Sigmoid colon (tissue), 7 donors: Measurements from ENCODE around the gene CA6. TPM values are rescaled to one million over a fixed set of nuclear protein-coding genes. Genes with fewer than 3 reads are reported as not detected.

Experiments
- DNase-seq: peaks from one replicate; pipeline ENCODE4 v3.0.0-alpha.2; 2019
- H3K27ac ChIP-seq, 4 donors: fragments of 200-600 bp; sonication (generic); one replicate each; pipeline ENCODE4 v1.5.1; 2016 to 2019; ENCODE audit warnings: mild to moderate bottlenecking in 1 of 4
- H3K27me3 ChIP-seq, 3 donors: fragments of 200-600 bp; sonication (generic); one replicate each; pipeline ENCODE4 v1.5.1; 2019; ENCODE audit warnings: mild to moderate bottlenecking in 1 of 3
- H3K36me3 ChIP-seq, 4 donors: fragments of 200-600 bp; sonication (generic); one replicate each; pipeline ENCODE4 v1.5.1; 2016 to 2019
- H3K4me1 ChIP-seq, 4 donors: fragments of 200-600 bp; sonication (generic); one replicate each; pipeline ENCODE4 v1.5.1; 2017 to 2019
- H3K4me3 ChIP-seq, 4 donors: fragments of 200-600 bp; sonication (generic); one replicate each; pipeline ENCODE4 v1.5.1; 2017 to 2019; ENCODE audit warnings: mild to moderate bottlenecking in 2 of 4, moderate library complexity in 1 of 4
- H3K9me3 ChIP-seq, 4 donors: fragments of 200-600 bp in 3 of 4; sonication (generic) in 3 of 4; one replicate each; pipeline versions ENCODE4 v1.5.1 to v1.6.1; 2013 to 2019
- CTCF ChIP-seq, 4 experiments: fragments of 450-650 bp in 3 of 4; fragments of 200-600 bp in 1 of 4; IDR thresholded peaks; one replicate each; pipeline ENCODE4 v1.5.1; 2016 to 2019; ENCODE audit warnings: antibody characterized with exemption in 4 of 4, mild to moderate bottlenecking in 3 of 4, moderate library complexity in 2 of 4
- EP300 ChIP-seq, 4 donors: sonication (generic); formaldehyde crosslinking; IDR thresholded peaks; one replicate each; pipeline ENCODE4 v1.6.1; 2017; ENCODE audit warnings: antibody characterized with exemption in 4 of 4
- POLR2A ChIP-seq, 2 donors: fragments of 450-650 bp; IDR thresholded peaks; one replicate each; pipeline ENCODE4 v1.6.1; 2016; ENCODE audit warnings: antibody characterized with exemption in 2 of 2, mild to moderate bottlenecking in 2 of 2, moderate library complexity in 2 of 2
- POLR2AphosphoS5 ChIP-seq, 4 donors: sonication (generic); formaldehyde crosslinking; IDR thresholded peaks; one replicate each; pipeline ENCODE4 v1.6.1; 2017; ENCODE audit warnings: antibody characterized with exemption in 4 of 4
- WGBS, 2 donors: extraction: QIAGEN DNeasy Blood & Tissue Kit; methylation state at CpG; one replicate each; pipeline ENCODE4 v1.1.7; 2013; 5-methylcytosine and 5-hydroxymethylcytosine counted together
- intact Hi-C: fragments of 100-400 bp; cut with DNase I; formaldehyde crosslinking; loops from one replicate; pipeline ENCODE4 v1.15.1; 2023
- polyA plus RNA-seq, 3 donors: library from polyadenylated mRNA; stranded (reverse); fragments of 200-250 nt; gene quantifications; one replicate each; pipeline ENCODE4 v1.2.3, GENCODE V29; 2013
- total RNA-seq, 4 donors: library from RNA; depleted of rRNA; stranded (reverse); fragments of >200 nt; gene quantifications; one replicate each; pipeline ENCODE4 v1.1.0, GENCODE V29; 2016
- donor health status: healthy with polysubstance abuse.
- donor health status: Bipolar disorder and iron deficiency.
- donor health status: healthy.

Gene CA6
- total and polyA plus RNA-seq, 7 donors: 0.60 TPM; not detected in 6

GRCh38 chr1:8903410-8903809 is 42.3 kb upstream of the CA6 start:
- no peak for DNase-seq
- Histone ChIP-seq H3K4me1 (peaks cover 0 to 14% (median 13%) of the 10 kb centered on the region in 4 donors), H3K4me3 (no peak overlapping the region), H3K9me3 (no peaks in the 10 kb centered on the region), H3K36me3 (no peaks in the 10 kb centered on the region), H3K27ac (peak overlapping the region in 3 of 4 donors; percentile 35 to 60 (median 55)), H3K27me3 (no peaks in the 10 kb centered on the region)
- intact Hi-C loops: loop anchor here (10.0 kb wide), 1 partner anchor 501 kb away; no protein-coding TSS in a partner anchor
- TF ChIP-seq POLR2AphosphoS5 (IDR thresholded peaks at IDR 0.05) (no peak), EP300 (IDR thresholded peaks at IDR 0.05) (no peak), POLR2A (IDR thresholded peaks at IDR 0.05) (no peak), CTCF (IDR thresholded peaks at IDR 0.05) (no peak)
- WGBS, 2 donors: 96 to 98% methylated on average over 6 of the region's 6 CpGs

DNA sequence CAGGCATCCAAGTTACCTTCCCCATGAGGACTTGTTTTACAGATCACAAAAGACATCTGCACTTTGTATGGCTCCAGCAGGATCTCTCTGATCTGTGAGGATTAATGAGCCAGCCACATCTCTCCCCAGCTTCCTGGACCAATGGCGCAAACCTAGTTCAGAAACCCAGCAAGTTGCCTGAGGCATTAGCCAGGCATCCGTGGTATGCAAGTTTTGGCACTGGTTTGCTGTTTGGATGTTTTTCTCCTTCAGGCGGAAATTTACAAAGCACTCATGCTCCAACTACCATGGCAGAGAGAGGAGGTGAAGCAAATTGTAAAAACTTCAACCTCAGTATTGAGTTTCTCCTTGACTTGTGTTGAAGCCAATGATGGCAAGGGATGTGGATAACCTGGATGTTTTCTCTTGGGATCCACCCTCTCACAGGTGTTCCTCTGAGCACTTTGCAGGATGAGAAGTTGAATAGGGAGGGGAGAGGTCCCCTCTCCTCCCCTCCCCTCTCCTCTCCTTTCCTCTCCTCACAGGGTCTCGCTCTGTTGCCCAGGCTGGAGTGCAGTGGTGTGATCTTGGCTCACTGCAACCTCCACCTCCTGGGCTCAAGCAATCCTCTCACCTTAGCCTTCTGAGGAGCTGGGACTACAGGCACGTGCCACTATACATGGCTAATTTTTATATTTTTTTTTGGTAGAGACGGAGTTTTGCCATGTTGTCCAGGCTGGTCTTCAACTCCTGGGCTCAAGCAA is 41.6 kb upstream of the CA6 start:
- peak; percentile 74 for DNase-seq
- Histone ChIP-seq H3K27ac (peak overlapping the region in 3 of 4 donors; percentile 35 to 60 (median 55)), H3K9me3 (no peaks in the 10 kb centered on the region), H3K27me3 (no peaks in the 10 kb centered on the region), H3K36me3 (no peaks in the 10 kb centered on the region), H3K4me3 (no peak overlapping the region), H3K4me1 (peaks cover 0 to 14% (median 13%) of the 10 kb centered on the region in 4 donors)
- TF ChIP-seq POLR2AphosphoS5 (IDR thresholded peaks at IDR 0.05) (peak in 1 of 4 donors; percentile 35), EP300 (IDR thresholded peaks at IDR 0.05) (no peak)
- intact Hi-C loops: loop anchor here (10.0 kb wide), 1 partner anchor 501 kb away; no protein-coding TSS in a partner anchor
- WGBS, 2 donors: 75 to 89% methylated on average over 6 of the region's 6 CpGs

DNA sequence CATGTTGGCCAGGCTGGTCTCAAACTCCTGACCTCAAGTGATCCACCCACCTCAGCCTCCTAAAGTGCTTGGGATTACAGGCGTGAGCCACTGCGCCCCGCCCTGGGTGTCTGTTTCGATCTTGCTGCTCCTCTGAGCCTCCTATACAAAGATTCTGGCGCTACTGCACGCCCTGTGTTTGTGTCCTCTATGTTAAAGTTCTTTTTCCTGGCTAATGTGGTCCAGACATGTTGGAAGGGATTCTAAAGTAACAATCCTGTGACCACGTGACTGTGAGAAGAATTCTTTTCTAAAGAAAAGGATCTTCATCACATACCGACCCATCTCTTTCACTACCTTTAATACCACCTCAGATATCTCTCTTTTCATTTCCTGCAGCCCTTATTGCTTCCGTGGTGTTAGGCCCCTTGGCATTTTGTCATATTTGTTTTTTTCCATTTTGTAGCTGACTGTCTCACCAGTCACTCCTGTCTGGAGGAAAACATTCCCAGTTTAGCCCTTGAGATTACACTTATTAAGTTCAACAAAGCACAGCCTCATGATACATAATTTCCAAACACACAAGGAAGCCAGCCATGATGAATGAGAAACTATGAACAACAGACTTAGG is 40.0 kb upstream of the CA6 start:
- Histone ChIP-seq H3K4me1 (peaks cover 0 to 14% (median 13%) of the 10 kb centered on the region in 4 donors), H3K9me3 (no peaks in the 10 kb centered on the region), H3K27me3 (no peaks in the 10 kb centered on the region), H3K36me3 (no peaks in the 10 kb centered on the region), H3K27ac (peak overlapping the region in 2 of 4 donors; percentile 29 to 40), H3K4me3 (no peak overlapping the region)
- DNase-seq: no peak
- intact Hi-C loops: loop anchor here (10.0 kb wide), 1 partner anchor 499 kb away; no protein-coding TSS in a partner anchor
- no peak for TF ChIP-seq POLR2AphosphoS5 (IDR thresholded peaks at IDR 0.05)
- no peak for TF ChIP-seq CTCF (IDR thresholded peaks at IDR 0.05)
- no peak for TF ChIP-seq EP300 (IDR thresholded peaks at IDR 0.05)
- no peak for TF ChIP-seq POLR2A (IDR thresholded peaks at IDR 0.05)
- 65 to 77% methylated on average over 9 of the region's 9 CpGs for WGBS, 2 donors

DNA sequence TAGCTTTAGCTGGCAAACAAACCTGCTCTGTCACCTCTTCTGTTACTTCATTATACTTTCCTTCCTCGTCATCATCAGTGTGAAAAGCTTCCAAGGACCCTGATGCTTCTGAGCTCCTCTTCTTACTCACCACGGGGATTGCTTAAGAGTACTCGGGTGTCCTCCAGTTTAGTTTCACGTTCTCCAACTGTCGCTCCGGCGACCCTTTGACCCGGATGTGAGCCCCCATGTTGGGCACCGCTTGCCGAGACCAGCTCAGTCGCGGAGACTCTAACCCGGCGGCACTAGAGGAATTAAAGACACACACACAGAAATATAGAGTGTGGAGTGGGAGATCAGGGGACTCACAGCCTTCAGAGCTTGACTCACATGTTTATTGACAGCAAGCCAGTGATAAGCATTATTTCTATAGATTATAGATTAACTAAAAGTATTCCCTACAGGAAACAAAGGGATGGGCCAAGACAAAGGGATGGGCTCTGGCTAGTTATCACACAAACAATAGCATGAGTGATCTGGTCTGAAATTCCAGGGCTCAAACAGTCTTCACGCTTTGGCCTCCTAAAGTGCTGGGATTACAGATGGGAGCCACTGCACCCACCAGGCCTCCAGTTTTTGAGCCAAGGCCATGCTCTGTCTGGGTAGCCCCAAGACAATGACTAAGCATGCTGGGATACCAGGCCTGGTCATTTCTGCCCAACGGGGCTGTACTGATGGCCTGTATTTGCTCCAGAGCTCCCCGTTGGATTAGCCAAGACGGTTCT is 37.1 kb upstream of the CA6 start:
- H3K9me3 ChIP-seq: no peaks in the 10 kb centered on the region
- TF ChIP-seq CTCF (IDR thresholded peaks at IDR 0.05): no peak
- intact Hi-C loops: loop anchor here (10.0 kb wide), 1 partner anchor 496 kb away; no protein-coding TSS in a partner anchor
- WGBS, 2 donors: 42 to 68% methylated on average over 18 of the region's 18 CpGs
- peaks cover 0 to 10% (median 9%) of the 10 kb centered on the region in 4 donors for H3K4me1 ChIP-seq
- DNase-seq: no peak
- H3K27me3 ChIP-seq: no peaks in the 10 kb centered on the region
- no peak overlapping the region for H3K4me3 ChIP-seq
- no peaks in the 10 kb centered on the region for H3K36me3 ChIP-seq
- H3K27ac ChIP-seq: no peak overlapping the region

DNA sequence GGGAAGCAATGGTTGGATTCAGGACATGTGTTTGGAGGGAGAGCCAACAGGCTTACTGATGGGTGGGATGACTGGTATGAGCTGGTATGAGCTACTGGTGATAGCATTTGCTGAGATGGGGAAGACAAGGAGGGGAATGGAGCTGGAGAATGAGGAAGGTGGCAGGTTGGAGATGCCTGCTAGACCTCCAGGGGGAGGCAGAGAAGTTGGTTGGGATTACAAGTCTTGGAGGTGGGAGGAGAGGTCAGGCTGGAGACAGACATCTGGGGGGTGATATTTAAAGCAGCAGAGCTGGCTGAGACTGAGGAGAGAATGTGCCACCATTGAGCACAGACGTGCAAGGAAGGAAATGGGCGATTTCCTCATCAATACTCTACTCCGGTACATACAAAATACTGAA is 35.3 kb upstream of the CA6 start:
- DNase-seq: no peak
- Histone ChIP-seq H3K4me3 (no peak overlapping the region), H3K36me3 (no peaks in the 10 kb centered on the region), H3K4me1 (no peaks in the 10 kb centered on the region), H3K27me3 (no peaks in the 10 kb centered on the region), H3K27ac (no peak overlapping the region), H3K9me3 (no peaks in the 10 kb centered on the region)
- WGBS, 2 donors: 80 to 86% methylated on average over 3 of the region's 3 CpGs
- TF ChIP-seq EP300 (IDR thresholded peaks at IDR 0.05): no peak
- TF ChIP-seq POLR2AphosphoS5 (IDR thresholded peaks at IDR 0.05): no peak
- TF ChIP-seq CTCF (IDR thresholded peaks at IDR 0.05): no peak
- TF ChIP-seq POLR2A (IDR thresholded peaks at IDR 0.05): no peak
- intact Hi-C loops: loop anchor here (10.0 kb wide), 1 partner anchor 284 kb away; no protein-coding TSS in a partner anchor
